Psoas muscle (tissue), 8 donors: ENCODE results near the gene ETFB. TPM values are rescaled to one million over a fixed set of nuclear protein-coding genes. Genes with fewer than 3 reads are reported as not detected.

Source experiments
- ATAC-seq, 4 donors: fragments of 200-7000 bp; cut with Tn5 transposase; one replicate each; pipeline ENCODE4 v1.9.1; 2020; ENCODE audit warnings: moderate library complexity in 3 of 4, mild to moderate bottlenecking in 2 of 4
- DNase-seq, 2 donors: peaks; one replicate each; pipeline ENCODE4 v3.0.0-alpha.2; 2020
- H3K27ac ChIP-seq: fragments of 200-600 bp; one replicate; pipeline ENCODE4 v1.8.0; 2022
- H3K27me3 ChIP-seq, 3 donors: fragments of 200-600 bp in 1 of 3; one replicate each; pipeline versions ENCODE4 v1.6.1 to v1.8.0; 2013 to 2022; ENCODE audit warnings: low read length in 2 of 3, mild to moderate bottlenecking in 2 of 3, moderate library complexity in 1 of 3; ENCODE audit not compliant: insufficient read depth in 3 of 3
- H3K36me3 ChIP-seq, 2 donors: fragments of 200-600 bp in 1 of 2; one replicate each; pipeline versions ENCODE4 v1.6.1 to v1.8.0; 2013 to 2022; ENCODE audit warnings: low read depth in 1 of 2, mild to moderate bottlenecking in 1 of 2, moderate library complexity in 1 of 2; ENCODE audit not compliant: insufficient read depth in 1 of 2
- H3K4me1 ChIP-seq: fragments of 200-600 bp; one replicate; pipeline ENCODE4 v1.8.0; 2022
- H3K4me3 ChIP-seq: fragments of 200-600 bp; one replicate; pipeline ENCODE4 v1.8.0; 2022; ENCODE audit warnings: mild to moderate bottlenecking
- H3K9me3 ChIP-seq: fragments of 200-600 bp; one replicate; pipeline ENCODE4 v1.8.0; 2022
- WGBS, 3 donors: extraction: QIAGEN DNeasy Blood & Tissue Kit; methylation state at CpG; one replicate each; pipeline versions ENCODE4 v1.1.6 to v1.1.7; 2013; 5-methylcytosine and 5-hydroxymethylcytosine counted together
- intact Hi-C, 2 donors: fragments of 100-400 bp; cut with DNase I; formaldehyde crosslinking; loops; one replicate each; pipeline versions ENCODE4 v1.11.0 to v1.14.2; 2022
- polyA plus RNA-seq, 3 donors: library from polyadenylated mRNA; stranded (reverse); fragments of 200-250 nt; gene quantifications; one replicate each; pipeline ENCODE4 v1.2.3, GENCODE V29; 2013
- total RNA-seq, 4 donors: library from RNA; stranded (reverse); fragmentation: NEBNext Ultra II Directional in 2 of 4; extraction: Animal tissue kit (Norgen Biotek cat#: 25700) in 2 of 4; gene quantifications; one replicate each; pipeline versions ENCODE4 v1.2.1 to v1.2.4, GENCODE V29; 2021 to 2023
- TF ChIP-seq, protein P1 (sequence below): fragments of 200-600 bp; IDR thresholded peaks from one replicate; pipeline ENCODE4 v1.8.0; 2022; ENCODE audit warnings: antibody characterized with exemption
- donor health status: healthy with polysubstance abuse.
- donor health status: DM: no; HTN: no; CAD: no; lungs with moderate emphysema.
- donor health status: Bipolar disorder and iron deficiency.
- donor health status: healthy.
- donor health status: DM: yes; HTN: yes; CAD: no.
- donor health status: DM: no; HTN: no; CAD: no.
- donor health status: DM: no; HTN: no; CAD: no.
- donor health status: DM: yes; HTN: yes; CAD: no.

ETFB gene
- total and polyA plus RNA-seq, 7 donors = 91.8 to 172 (median 151) TPM

DNA sequence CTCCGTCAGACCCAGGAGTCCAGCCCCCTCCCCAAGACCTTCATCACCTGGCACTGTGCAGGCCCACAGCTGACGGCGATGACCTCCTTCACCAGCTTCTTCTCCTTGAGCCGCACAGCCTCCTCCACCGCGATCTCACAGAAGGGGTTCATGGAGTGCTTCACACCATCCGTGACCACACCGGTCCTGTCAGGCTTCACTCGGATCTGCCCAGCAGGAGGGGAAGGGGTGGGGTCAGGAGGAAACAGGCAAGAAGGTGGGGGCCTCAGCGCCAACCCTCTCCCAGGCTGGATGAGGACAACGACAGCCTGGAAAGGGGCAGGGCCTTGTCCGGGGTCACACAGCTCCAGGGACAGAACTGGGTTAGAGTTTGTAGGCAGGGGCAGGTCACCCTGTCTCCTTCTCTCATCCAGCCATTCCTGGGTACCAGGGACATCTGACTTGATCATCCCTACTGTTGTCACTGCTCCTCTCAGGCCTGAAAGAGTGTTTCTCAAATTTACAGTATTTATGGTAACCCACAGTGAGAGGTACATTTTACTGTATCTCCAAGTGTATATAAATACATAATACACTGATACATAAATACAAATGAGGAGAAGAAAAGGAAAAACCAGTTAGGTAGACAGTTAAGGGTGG lies 12.0 kb downstream of the ETFB start:
- peak in 1 of 2 donors; percentile 25 for DNase-seq
- TF ChIP-seq, protein P1, sequence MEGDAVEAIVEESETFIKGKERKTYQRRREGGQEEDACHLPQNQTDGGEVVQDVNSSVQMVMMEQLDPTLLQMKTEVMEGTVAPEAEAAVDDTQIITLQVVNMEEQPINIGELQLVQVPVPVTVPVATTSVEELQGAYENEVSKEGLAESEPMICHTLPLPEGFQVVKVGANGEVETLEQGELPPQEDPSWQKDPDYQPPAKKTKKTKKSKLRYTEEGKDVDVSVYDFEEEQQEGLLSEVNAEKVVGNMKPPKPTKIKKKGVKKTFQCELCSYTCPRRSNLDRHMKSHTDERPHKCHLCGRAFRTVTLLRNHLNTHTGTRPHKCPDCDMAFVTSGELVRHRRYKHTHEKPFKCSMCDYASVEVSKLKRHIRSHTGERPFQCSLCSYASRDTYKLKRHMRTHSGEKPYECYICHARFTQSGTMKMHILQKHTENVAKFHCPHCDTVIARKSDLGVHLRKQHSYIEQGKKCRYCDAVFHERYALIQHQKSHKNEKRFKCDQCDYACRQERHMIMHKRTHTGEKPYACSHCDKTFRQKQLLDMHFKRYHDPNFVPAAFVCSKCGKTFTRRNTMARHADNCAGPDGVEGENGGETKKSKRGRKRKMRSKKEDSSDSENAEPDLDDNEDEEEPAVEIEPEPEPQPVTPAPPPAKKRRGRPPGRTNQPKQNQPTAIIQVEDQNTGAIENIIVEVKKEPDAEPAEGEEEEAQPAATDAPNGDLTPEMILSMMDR = no peak
- no peaks in the 10 kb centered on the region for H3K9me3 ChIP-seq
- ATAC-seq = no peak
- intact Hi-C loops = no loop called here
- WGBS, 3 donors = 56 to 60% (median 60%) methylated on average over 12 of the region's 12 CpGs
- H3K4me1 ChIP-seq = no peaks in the 10 kb centered on the region
- H3K4me3 ChIP-seq = no peak overlapping the region
- no peak overlapping the region for H3K27ac ChIP-seq
- peaks cover 3 to 39% of the 10 kb centered on the region in 2 donors for H3K36me3 ChIP-seq
- no peaks in the 10 kb centered on the region for H3K27me3 ChIP-seq

DNA sequence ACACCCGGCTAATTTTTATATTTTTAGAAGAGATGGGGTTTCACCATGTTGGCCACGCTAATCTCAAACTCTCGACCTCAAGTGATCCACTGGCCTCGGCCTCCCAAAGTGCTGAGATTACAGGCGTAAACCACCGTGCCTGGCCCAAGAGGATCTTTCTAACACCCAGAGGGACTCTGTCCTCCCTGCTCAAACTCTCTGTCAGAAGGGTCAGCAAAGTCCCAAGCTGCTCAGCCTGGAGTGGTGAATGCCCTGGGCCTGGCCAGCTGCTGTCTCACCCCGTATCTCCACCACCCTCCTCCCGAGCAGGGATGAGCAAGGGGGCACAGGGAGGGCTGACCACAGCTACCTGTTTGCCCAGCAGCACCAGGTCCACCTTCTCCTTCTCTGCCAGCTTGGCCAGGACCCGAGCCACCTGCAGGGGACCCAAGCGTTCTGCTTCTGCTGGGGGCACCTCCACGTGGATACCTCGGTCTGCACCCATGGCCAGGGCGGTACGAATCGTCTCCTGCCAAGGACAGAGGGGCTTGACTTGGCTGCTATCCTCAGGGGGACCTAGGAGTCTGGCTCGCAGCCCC lies 13.3 kb downstream of the ETFB start:
- peaks cover 3 to 51% of the 10 kb centered on the region in 2 donors for H3K36me3 ChIP-seq
- 86 to 92% (median 90%) methylated on average over 15 to 16 of the region's 16 CpGs for WGBS, 3 donors
- ATAC-seq (no peak), DNase-seq (no peak)
- no peaks in the 10 kb centered on the region for H3K9me3 ChIP-seq
- no peaks in the 10 kb centered on the region for H3K4me1 ChIP-seq
- H3K4me3 ChIP-seq = no peak overlapping the region
- H3K27ac ChIP-seq = no peak overlapping the region
- H3K27me3 ChIP-seq = no peaks in the 10 kb centered on the region
- intact Hi-C loops = no loop called here
- TF ChIP-seq, protein P1 = no peak

DNA sequence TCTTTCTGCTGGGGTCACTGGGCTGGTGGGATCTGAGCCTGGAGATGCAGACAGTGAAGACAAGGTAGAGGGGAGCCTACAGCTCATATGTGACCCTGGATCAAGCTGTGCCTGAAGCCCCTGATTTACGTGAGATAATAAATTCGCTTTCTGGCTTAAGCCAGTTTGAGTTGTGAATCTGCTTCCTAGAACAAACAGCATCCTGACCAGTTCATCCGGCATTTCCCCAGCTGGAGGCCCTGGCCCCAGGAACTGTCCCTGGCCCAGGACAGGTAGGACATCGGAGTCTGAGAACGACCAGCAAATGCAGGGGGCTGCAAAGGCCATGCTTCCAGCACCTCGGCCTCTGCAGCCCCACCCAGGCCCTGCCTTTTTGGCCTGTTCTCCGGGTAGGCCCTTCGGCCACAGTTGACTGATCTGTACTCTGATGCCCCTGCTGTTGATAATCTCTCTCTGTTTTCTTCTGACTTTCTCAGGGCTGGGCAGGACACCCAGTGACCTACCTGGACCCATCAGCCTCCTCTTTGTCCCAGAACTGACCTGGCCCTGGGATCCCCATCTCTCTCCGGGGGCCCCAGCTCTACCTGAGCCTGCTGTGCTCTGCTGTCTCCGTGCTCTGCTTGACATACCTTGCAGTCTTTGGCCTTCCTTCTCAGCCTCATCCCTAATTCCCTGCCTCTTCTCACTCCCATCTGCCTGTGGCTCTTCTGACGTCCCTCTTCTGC lies 14.8 kb downstream of the ETFB start:
- intact Hi-C loops = no loop called here
- Histone ChIP-seq H3K4me1 (no peaks in the 10 kb centered on the region), H3K27me3 (no peaks in the 10 kb centered on the region), H3K4me3 (no peak overlapping the region), H3K36me3 (peaks cover 3 to 65% of the 10 kb centered on the region in 2 donors), H3K9me3 (no peaks in the 10 kb centered on the region), H3K27ac (peak overlapping the region; percentile 63)
- TF ChIP-seq, protein P1 = no peak
- WGBS, 3 donors = 91 to 97% (median 96%) methylated on average over 11 of the region's 11 CpGs
- DNase-seq = no peak
- ATAC-seq = no peak

GRCh38 chr19:51347209-51347928 lies 18.8 kb downstream of the ETFB start:
- ATAC-seq = no peak
- no peak overlapping the region for H3K27ac ChIP-seq
- peak in 1 of 2 donors; percentile 19 for DNase-seq
- no peaks in the 10 kb centered on the region for H3K27me3 ChIP-seq
- intact Hi-C loops = no loop called here
- no peaks in the 10 kb centered on the region for H3K4me1 ChIP-seq
- H3K36me3 ChIP-seq = peaks cover 0 to 75% of the 10 kb centered on the region in 2 donors
- no peaks in the 10 kb centered on the region for H3K9me3 ChIP-seq
- WGBS, 3 donors = 71 to 87% (median 83%) methylated on average over 10 of the region's 10 CpGs
- TF ChIP-seq, protein P1 = no peak
- H3K4me3 ChIP-seq = no peak overlapping the region
